GM12878 (cell line): ENCODE results near the gene NIPAL1. TPM values are rescaled to one million over a fixed set of nuclear protein-coding genes. Genes with fewer than 3 reads are reported as not detected.

Experiments
- ATF7 ChIP-seq: fragments of 450-650 bp; IDR thresholded peaks from 2 replicates; pipeline ENCODE4 v1.6.1; 2016; ENCODE audit warnings: low read depth, mild to moderate bottlenecking
- CBX3 ChIP-seq: fragments of 200-600 bp; sonication (generic); IDR thresholded peaks from 2 replicates; pipeline ENCODE4 v1.6.1; 2016; ENCODE audit warnings: low read depth, borderline replicate concordance
- DPF2 ChIP-seq: fragments of 450-650 bp; IDR thresholded peaks from 2 replicates; pipeline ENCODE4 v1.6.1; 2017; ENCODE audit warnings: mild to moderate bottlenecking
- HDGF ChIP-seq: fragments of 450-650 bp; IDR thresholded peaks from 2 replicates; pipeline ENCODE4 v1.6.1; 2016; ENCODE audit warnings: antibody characterized with exemption
- JUNB ChIP-seq: IDR thresholded peaks from 2 replicates; pipeline ENCODE4 v1.6.1; 2016; ENCODE audit warnings: antibody characterized with exemption, mild to moderate bottlenecking
- KAT2A ChIP-seq: conservative IDR thresholded peaks from 2 replicates; pipeline ENCODE4 v1.6.1; 2011; ENCODE audit warnings: low read depth, low read length; ENCODE audit not compliant: control insufficient read depth
- KLF5 ChIP-seq: fragments of 450-650 bp; IDR thresholded peaks from 2 replicates; pipeline ENCODE4 v1.6.1; 2014; ENCODE audit warnings: mild to moderate bottlenecking; ENCODE audit not compliant: partially characterized antibody
- LARP7 ChIP-seq: fragments of 450-650 bp; IDR thresholded peaks from 2 replicates; pipeline ENCODE4 v1.6.1; 2017; ENCODE audit warnings: mild to moderate bottlenecking
- MXI1 ChIP-seq: fragments of 150-350 bp; IDR thresholded peaks from 2 replicates; pipeline ENCODE4 v1.6.1; 2011; ENCODE audit warnings: low read depth, mild to moderate bottlenecking, inconsistent platforms, low read length, improper control_type of control experiment
- MYB ChIP-seq: fragments of 150-350 bp; IDR thresholded peaks from 2 replicates; pipeline ENCODE4 v1.6.1; 2014; ENCODE audit warnings: mild to moderate bottlenecking, low read depth, low read length, borderline replicate concordance
- NBN ChIP-seq: fragments of 450-650 bp; IDR thresholded peaks from 2 replicates; pipeline ENCODE4 v1.6.1; 2016
- NRF1 ChIP-seq: conservative IDR thresholded peaks from 2 replicates; pipeline ENCODE4 v1.6.1; 2011; ENCODE audit warnings: mild to moderate bottlenecking, low read depth, low read length, improper control_type of control experiment
- PAX5 ChIP-seq: IDR thresholded peaks from 2 replicates; pipeline ENCODE4 v1.6.1; 2011; ENCODE audit warnings: low read depth, low read length, borderline replicate concordance
- RAD51 ChIP-seq: fragments of 450-650 bp; IDR thresholded peaks from 2 replicates; pipeline ENCODE4 v1.6.1; 2016; ENCODE audit warnings: moderate library complexity, mild to moderate bottlenecking, inconsistent platforms
- RELA ChIP-seq: fragments of 450-650 bp; IDR thresholded peaks from 2 replicates; pipeline ENCODE4 v1.8.0; 2014; ENCODE audit warnings: borderline replicate concordance; ENCODE audit not compliant: partially characterized antibody
- SMAD5 ChIP-seq: IDR thresholded peaks from 2 replicates; pipeline ENCODE4 v1.6.1; 2016; ENCODE audit warnings: antibody characterized with exemption, low read depth
- SMC3 ChIP-seq: IDR thresholded peaks from 2 replicates; pipeline ENCODE4 v1.6.1; 2011; ENCODE audit warnings: low read length, improper control_type of control experiment, borderline replicate concordance
- SREBF2 ChIP-seq: IDR thresholded peaks from 2 replicates; pipeline ENCODE4 v1.6.1; 2012; ENCODE audit warnings: mild to moderate bottlenecking, low read length
- STAT1 ChIP-seq: fragments of 450-650 bp; conservative IDR thresholded peaks from 2 replicates; pipeline ENCODE4 v1.6.1; 2014; ENCODE audit warnings: antibody characterized with exemption, mild to moderate bottlenecking
- TCF3 ChIP-seq: IDR thresholded peaks from 2 replicates; pipeline ENCODE4 v1.6.1; 2012; ENCODE audit warnings: low read depth, mild to moderate bottlenecking, low read length, borderline replicate concordance; ENCODE audit not compliant: insufficient read depth
- WRNIP1 ChIP-seq: IDR thresholded peaks from 2 replicates; pipeline ENCODE4 v1.6.1; 2011; ENCODE audit warnings: low read depth, low read length, improper control_type of control experiment, borderline replicate concordance
- YY1 ChIP-seq: IDR thresholded peaks from 2 replicates; pipeline ENCODE4 v1.6.1; 2011; ENCODE audit warnings: low read depth, mild to moderate bottlenecking, low read length
- ZBED1 ChIP-seq: IDR thresholded peaks from 2 replicates; pipeline ENCODE4 v1.6.1; 2016; ENCODE audit warnings: borderline replicate concordance
- ZZZ3 ChIP-seq: IDR thresholded peaks from 2 replicates; pipeline ENCODE4 v1.6.1; 2011; ENCODE audit warnings: low read depth; ENCODE audit not compliant: control insufficient read depth, insufficient read length
- polyA plus RNA-seq, 11 experiments: library from polyadenylated mRNA; depleted of rRNA in 4 of 11; unstranded in 6 of 11; stranded (reverse) in 5 of 11; fragments of >200 nt; fragmentation: Nextera tagmentation in 4 of 11; fragmentation: Illumina TruSeq in 1 of 11; extraction: Ambion mirVana in 4 of 11; extraction: Trizol in 1 of 11; gene quantifications; 1 replicate in 1 of 11; 2 replicates in 10 of 11; pipeline versions ENCODE4 v1.2.1 to v1.2.3, GENCODE V29; 2011 to 2016; ENCODE audit warnings: inconsistent platforms in 2 of 11, missing spikeins in 2 of 11, low read depth in 1 of 11
- total RNA-seq, 4 experiments: library from RNA; depleted of rRNA in 3 of 4; stranded (reverse); fragments of >200 nt in 3 of 4; fragmentation: Illumina TruSeq in 1 of 4; extraction: Trizol in 1 of 4; gene quantifications; 2 replicates each; pipeline versions ENCODE4 v1.2.1 to v1.2.3, GENCODE V29; 2013 to 2021
- TF ChIP-seq, protein P1 (sequence below): fragments of 450-650 bp; IDR thresholded peaks from 2 replicates; pipeline ENCODE4 v1.6.1; 2018; ENCODE audit warnings: borderline replicate concordance, mild to moderate bottlenecking; ENCODE audit not compliant: partially characterized antibody
- TF ChIP-seq, protein P2 (sequence below): fragments of 450-650 bp; IDR thresholded peaks from 2 replicates; pipeline ENCODE4 v1.6.1; 2016; ENCODE audit warnings: mild to moderate bottlenecking, moderate library complexity, borderline replicate concordance
- TF ChIP-seq, protein P3 (sequence below): fragments of 450-650 bp; IDR thresholded peaks from 2 replicates; pipeline ENCODE4 v1.6.1; 2017; ENCODE audit warnings: mild to moderate bottlenecking

Gene NIPAL1
- total and polyA plus RNA-seq, 10 of the 15 experiments (the other 5 are each of a cell fraction or from before 2014, with no cell fraction given): 0.46 to 9.7 (median 5.9) TPM

DNA sequence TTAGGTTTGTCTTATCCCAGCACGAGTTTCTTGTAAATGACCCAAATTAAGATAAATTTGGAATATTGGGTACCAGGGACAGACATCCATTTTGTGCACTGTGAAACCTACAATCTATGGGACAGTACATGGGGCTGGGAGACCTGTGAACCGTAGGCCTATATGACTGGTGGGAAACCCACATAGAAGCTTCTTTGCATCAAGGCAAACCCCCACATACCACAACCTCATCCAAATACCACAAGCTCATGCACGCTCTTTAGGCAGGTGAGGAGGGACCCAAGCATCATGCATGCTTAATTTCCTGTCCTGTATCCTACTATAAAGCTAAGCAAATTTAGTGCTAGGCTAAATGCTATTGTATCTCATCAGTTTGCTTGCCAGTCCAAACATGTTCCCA lies 47.8 kb downstream of the NIPAL1 start (continued):
- TF ChIP-seq STAT1 (no peak), KLF5 (no peak), NRF1 (no peak), RELA (no peak), SREBF2 (no peak), MXI1 (no peak), CBX3 (no peak), MYB (no peak), JUNB (peak; percentile 61), NBN (no peak), PAX5 (no peak), TCF3 (no peak), LARP7 (no peak), ZZZ3 (no peak), DPF2 (no peak), WRNIP1 (no peak), ZBED1 (0 out of 2 replicates have a peak, but pooled peaks have one; percentile 24), YY1 (peak; percentile 43), ATF7 (no peak), SMAD5 (no peak), SMC3 (no peak), HDGF (no peak), RAD51 (no peak), KAT2A (no peak)
- TF ChIP-seq, protein P1, sequence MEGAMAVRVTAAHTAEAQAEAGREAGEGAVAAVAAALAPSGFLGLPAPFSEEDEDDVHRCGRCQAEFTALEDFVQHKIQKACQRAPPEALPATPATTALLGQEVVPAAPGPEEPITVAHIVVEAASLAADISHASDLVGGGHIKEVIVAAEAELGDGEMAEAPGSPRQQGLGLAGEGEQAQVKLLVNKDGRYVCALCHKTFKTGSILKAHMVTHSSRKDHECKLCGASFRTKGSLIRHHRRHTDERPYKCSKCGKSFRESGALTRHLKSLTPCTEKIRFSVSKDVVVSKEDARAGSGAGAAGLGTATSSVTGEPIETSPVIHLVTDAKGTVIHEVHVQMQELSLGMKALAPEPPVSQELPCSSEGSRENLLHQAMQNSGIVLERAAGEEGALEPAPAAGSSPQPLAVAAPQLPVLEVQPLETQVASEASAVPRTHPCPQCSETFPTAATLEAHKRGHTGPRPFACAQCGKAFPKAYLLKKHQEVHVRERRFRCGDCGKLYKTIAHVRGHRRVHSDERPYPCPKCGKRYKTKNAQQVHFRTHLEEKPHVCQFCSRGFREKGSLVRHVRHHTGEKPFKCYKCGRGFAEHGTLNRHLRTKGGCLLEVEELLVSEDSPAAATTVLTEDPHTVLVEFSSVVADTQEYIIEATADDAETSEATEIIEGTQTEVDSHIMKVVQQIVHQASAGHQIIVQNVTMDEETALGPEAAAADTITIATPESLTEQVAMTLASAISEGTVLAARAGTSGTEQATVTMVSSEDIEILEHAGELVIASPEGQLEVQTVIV: no peak
- TF ChIP-seq, protein P2, sequence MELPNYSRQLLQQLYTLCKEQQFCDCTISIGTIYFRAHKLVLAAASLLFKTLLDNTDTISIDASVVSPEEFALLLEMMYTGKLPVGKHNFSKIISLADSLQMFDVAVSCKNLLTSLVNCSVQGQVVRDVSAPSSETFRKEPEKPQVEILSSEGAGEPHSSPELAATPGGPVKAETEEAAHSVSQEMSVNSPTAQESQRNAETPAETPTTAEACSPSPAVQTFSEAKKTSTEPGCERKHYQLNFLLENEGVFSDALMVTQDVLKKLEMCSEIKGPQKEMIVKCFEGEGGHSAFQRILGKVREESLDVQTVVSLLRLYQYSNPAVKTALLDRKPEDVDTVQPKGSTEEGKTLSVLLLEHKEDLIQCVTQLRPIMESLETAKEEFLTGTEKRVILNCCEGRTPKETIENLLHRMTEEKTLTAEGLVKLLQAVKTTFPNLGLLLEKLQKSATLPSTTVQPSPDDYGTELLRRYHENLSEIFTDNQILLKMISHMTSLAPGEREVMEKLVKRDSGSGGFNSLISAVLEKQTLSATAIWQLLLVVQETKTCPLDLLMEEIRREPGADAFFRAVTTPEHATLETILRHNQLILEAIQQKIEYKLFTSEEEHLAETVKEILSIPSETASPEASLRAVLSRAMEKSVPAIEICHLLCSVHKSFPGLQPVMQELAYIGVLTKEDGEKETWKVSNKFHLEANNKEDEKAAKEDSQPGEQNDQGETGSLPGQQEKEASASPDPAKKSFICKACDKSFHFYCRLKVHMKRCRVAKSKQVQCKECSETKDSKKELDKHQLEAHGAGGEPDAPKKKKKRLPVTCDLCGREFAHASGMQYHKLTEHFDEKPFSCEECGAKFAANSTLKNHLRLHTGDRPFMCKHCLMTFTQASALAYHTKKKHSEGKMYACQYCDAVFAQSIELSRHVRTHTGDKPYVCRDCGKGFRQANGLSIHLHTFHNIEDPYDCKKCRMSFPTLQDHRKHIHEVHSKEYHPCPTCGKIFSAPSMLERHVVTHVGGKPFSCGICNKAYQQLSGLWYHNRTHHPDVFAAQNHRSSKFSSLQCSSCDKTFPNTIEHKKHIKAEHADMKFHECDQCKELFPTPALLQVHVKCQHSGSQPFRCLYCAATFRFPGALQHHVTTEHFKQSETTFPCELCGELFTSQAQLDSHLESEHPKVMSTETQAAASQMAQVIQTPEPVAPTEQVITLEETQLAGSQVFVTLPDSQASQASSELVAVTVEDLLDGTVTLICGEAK: no peak
- TF ChIP-seq, protein P3, sequence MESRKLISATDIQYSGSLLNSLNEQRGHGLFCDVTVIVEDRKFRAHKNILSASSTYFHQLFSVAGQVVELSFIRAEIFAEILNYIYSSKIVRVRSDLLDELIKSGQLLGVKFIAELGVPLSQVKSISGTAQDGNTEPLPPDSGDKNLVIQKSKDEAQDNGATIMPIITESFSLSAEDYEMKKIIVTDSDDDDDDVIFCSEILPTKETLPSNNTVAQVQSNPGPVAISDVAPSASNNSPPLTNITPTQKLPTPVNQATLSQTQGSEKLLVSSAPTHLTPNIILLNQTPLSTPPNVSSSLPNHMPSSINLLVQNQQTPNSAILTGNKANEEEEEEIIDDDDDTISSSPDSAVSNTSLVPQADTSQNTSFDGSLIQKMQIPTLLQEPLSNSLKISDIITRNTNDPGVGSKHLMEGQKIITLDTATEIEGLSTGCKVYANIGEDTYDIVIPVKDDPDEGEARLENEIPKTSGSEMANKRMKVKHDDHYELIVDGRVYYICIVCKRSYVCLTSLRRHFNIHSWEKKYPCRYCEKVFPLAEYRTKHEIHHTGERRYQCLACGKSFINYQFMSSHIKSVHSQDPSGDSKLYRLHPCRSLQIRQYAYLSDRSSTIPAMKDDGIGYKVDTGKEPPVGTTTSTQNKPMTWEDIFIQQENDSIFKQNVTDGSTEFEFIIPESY: no peak
